Upper lobe of left lung (tissue), 4 donors: ENCODE results near the gene ANKRD40.

Experiments
- EP300 ChIP-seq, 4 donors: sonication (generic); formaldehyde crosslinking; IDR thresholded peaks; one replicate each; pipeline ENCODE4 v1.5.1; 2017; ENCODE audit warnings: antibody characterized with exemption in 4 of 4, control low read depth in 2 of 4
- POLR2A ChIP-seq, 4 donors: fragments of 450-650 bp; IDR thresholded peaks; one replicate each; pipeline ENCODE4 v1.5.1; 2016 to 2017; ENCODE audit warnings: antibody characterized with exemption in 4 of 4, mild to moderate bottlenecking in 2 of 4
- POLR2AphosphoS5 ChIP-seq, 2 donors: sonication (generic); formaldehyde crosslinking; IDR thresholded peaks; one replicate each; pipeline ENCODE4 v1.5.1; 2017; ENCODE audit warnings: antibody characterized with exemption in 2 of 2
- TF ChIP-seq, protein P1 (sequence below), 6 experiments: fragments of 450-650 bp in 4 of 6; fragments of 200-600 bp in 2 of 6; sonication (generic) in 2 of 6; IDR thresholded peaks; one replicate each; pipeline ENCODE4 v1.5.1; 2016 to 2019; ENCODE audit warnings: antibody characterized with exemption in 6 of 6

GRCh38 chr17:50728112-50728429 is 20.4 kb upstream of the ANKRD40 start:
- no peak for TF ChIP-seq EP300 (IDR thresholded peaks at IDR 0.05)
- TF ChIP-seq, protein P1, sequence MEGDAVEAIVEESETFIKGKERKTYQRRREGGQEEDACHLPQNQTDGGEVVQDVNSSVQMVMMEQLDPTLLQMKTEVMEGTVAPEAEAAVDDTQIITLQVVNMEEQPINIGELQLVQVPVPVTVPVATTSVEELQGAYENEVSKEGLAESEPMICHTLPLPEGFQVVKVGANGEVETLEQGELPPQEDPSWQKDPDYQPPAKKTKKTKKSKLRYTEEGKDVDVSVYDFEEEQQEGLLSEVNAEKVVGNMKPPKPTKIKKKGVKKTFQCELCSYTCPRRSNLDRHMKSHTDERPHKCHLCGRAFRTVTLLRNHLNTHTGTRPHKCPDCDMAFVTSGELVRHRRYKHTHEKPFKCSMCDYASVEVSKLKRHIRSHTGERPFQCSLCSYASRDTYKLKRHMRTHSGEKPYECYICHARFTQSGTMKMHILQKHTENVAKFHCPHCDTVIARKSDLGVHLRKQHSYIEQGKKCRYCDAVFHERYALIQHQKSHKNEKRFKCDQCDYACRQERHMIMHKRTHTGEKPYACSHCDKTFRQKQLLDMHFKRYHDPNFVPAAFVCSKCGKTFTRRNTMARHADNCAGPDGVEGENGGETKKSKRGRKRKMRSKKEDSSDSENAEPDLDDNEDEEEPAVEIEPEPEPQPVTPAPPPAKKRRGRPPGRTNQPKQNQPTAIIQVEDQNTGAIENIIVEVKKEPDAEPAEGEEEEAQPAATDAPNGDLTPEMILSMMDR (IDR thresholded peaks at IDR 0.05) = no peak
- TF ChIP-seq POLR2A (IDR thresholded peaks at IDR 0.05) = no peak
- no peak for TF ChIP-seq POLR2AphosphoS5 (IDR thresholded peaks at IDR 0.05)
